ENCODE results near the gene DISP2. TPM values are rescaled to one million over a fixed set of nuclear protein-coding genes. Genes with fewer than 3 reads are reported as not detected.
A peak's percentile ranks its signal among the peaks of the same experiment; 100 is the strongest.

Gene DISP2
- total RNA-seq, 4 donors from 2014 or later = under 0.01 to 1.1 (median 0.12) TPM

DNA sequence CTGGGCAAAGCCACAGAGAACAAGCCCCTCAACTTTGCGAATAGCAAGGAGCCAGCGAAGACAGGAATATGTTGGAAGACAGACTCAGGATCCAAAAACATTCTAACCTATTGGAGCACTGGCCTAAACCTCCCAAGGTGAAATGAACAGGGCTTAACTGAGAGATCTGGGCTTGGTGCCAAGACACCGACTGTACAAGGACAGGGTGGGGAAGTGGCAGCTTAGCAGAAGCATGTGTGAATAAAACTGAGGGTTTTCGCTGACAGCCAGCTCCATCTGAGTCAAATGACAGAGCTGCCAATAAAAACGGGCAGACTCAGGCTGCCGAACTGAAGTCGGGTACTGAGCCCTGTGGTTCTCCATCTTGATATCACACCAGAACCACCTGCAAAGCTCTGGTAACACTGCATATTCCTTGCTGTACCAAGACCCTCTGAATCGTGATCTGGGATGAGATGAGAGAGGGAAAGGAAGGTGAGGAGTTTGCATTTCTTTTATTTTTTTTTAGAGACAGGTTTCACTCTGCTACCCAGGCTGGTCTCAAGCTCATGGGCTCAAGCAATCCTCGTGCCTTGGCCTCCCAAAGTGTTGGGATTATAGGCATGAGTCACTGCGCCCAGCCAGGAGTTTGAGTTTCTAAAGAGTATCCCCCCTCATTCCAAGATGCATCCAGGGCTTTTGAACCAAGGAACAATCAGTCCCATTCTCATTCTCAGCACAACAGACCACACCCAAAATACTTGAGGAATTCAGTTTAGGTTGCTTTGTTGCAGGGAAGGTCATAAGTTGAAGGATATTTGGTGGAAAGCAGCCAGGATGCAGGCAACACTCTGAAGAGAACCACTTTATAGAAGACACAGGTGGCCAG, 44.3 kb upstream of the DISP2 start:
- no peak for DNase-seq (ENCODE audit: low spot score)
- TF ChIP-seq, protein P1, sequence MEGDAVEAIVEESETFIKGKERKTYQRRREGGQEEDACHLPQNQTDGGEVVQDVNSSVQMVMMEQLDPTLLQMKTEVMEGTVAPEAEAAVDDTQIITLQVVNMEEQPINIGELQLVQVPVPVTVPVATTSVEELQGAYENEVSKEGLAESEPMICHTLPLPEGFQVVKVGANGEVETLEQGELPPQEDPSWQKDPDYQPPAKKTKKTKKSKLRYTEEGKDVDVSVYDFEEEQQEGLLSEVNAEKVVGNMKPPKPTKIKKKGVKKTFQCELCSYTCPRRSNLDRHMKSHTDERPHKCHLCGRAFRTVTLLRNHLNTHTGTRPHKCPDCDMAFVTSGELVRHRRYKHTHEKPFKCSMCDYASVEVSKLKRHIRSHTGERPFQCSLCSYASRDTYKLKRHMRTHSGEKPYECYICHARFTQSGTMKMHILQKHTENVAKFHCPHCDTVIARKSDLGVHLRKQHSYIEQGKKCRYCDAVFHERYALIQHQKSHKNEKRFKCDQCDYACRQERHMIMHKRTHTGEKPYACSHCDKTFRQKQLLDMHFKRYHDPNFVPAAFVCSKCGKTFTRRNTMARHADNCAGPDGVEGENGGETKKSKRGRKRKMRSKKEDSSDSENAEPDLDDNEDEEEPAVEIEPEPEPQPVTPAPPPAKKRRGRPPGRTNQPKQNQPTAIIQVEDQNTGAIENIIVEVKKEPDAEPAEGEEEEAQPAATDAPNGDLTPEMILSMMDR (IDR thresholded peaks at IDR 0.05) = no peak
- no peak for ATAC-seq (ENCODE audit: low FRiP score)

DNA sequence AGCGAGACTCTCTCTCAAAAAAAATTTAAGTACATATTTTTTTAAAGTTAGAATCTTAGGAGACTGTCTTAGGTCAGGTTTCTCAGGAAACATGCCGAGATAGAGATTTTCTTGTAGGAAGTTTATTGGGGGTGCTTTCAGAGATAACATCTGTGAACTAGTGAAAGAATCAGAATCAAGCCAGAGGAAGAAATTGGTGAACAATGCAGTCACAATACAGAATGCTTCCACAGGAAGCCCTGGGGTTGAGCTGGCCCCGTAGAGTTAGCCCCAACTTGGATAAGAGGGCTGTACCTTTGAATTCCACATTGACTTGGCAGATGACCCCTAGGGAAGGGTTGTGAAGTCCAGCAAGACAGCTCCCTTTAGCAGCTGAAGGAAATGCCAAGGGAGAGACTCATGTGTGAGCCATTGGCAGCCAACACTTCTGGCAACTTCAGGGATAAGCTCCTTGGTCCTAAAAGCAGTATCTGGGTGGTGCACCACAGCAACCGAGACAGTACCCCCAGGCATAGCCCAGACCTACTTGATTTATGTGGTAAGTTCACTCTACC, 43.2 kb upstream of the DISP2 start:
- DNase-seq (ENCODE audit: low spot score) = no peak
- TF ChIP-seq, protein P1 (IDR thresholded peaks at IDR 0.05) = no peak
- no peak for ATAC-seq (ENCODE audit: low FRiP score)

DNA sequence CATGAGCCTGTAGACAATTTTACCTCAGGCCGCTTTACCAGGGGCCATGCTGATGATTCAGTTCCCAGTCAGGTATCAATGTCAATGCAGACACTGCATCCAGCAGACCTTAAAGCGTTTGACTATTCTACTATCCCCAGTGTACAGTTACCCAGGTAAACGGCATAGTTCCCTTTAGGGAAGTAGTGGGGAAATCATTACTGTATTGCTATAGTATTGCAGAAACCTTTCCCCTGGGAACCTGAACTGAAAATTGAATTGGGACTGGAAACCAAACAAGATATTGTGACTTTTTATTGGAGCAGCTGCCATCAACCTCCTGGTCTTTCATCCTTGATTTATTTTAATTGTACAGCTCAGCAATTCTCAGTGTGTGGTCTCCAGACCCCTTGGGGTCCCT, 41.1 kb upstream of the DISP2 start:
- ATAC-seq (ENCODE audit: low FRiP score) (no peak), DNase-seq (ENCODE audit: low spot score) (no peak)
- TF ChIP-seq, protein P1 (IDR thresholded peaks at IDR 0.05) = no peak

DNA sequence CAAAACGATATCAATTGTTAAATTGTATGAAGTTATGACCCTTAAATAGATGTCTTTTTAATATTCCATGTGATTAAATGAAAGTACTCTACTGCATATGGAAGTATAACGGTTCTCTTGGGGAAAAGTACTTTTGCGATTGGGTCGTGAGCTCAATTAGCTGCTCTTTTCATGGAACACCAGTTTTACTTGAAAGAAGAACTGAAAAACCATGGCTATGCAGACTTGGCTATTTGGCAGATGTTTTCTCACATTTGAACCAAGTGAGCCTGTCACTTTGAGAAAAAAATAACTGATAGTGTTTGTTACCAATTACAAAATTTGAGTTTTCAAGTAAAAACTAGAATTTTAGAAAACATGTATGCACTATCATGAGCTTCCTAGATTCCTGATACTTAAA, 40.4 kb upstream of the DISP2 start:
- DNase-seq (ENCODE audit: low spot score) (no peak), ATAC-seq (ENCODE audit: low FRiP score) (no peak)
- TF ChIP-seq, protein P1 (IDR thresholded peaks at IDR 0.05) = no peak

DNA sequence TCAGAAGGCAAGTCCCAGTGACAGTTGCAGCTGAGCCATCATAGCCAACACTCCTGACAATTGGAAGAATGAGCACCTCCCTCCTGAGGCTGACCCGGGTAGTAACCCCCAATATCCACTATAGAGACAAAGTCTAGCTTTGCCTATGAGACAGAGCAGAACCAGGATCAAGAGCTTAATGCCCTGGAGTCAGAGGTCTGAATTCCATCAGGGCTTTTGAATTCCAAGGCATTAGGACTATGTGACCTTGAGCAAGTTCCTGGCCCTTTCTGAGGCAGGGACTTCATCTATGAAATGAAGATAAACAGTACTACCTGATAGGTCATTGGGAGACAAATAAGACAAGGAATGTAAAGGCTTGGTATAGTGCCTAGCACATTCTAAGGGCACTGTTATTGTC, 37.6 kb upstream of the DISP2 start:
- ATAC-seq (ENCODE audit: low FRiP score) = no peak
- no peak for DNase-seq (ENCODE audit: low spot score)
- TF ChIP-seq, protein P1 (IDR thresholded peaks at IDR 0.05) = no peak

DNA sequence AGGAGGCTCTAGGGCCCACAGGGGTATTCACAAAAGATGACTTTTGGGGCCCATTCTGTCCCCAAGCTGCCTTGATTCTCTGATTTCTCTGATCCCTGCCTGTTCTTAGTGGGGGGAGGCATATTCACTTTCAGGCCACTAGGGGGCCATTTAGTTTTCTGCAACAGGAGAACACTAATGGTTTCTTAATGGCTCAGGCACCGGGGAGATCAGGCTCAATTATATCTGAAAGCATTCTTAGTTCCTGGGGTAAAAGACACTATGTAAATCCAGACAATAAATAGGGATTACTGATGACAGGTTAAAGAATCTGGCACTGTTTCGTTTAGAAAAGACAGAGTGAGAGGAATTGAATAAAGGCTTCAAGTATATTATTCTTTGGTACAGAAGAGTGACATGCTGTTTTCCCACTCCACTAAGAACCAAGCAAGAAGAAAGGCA, 37.1 kb upstream of the DISP2 start:
- ATAC-seq (ENCODE audit: low FRiP score) = no peak
- DNase-seq (ENCODE audit: low spot score) = no peak
- TF ChIP-seq, protein P1 (IDR thresholded peaks at IDR 0.05) = peak in 2 of 3 donors; percentile 27 to 80

Measured in omental fat pad (tissue), 4 donors.